OCI-LY7 (cell line): ENCODE measurements around the gene ZNRD2.

Experiments
- EZH2phosphoT487 ChIP-seq: fragments of 200-600 bp; sonication (generic); IDR thresholded peaks from 2 replicates; pipeline ENCODE4 v1.6.1; 2018; ENCODE audit warnings: low read depth, borderline replicate concordance, mild to moderate bottlenecking, mixed run types, antibody characterized with exemption, low read length, moderate library complexity, mixed read lengths
- TF ChIP-seq, protein P1 (sequence below): fragments of 200-600 bp; sonication (generic); conservative IDR thresholded peaks from 2 replicates; pipeline ENCODE4 v1.5.1; 2014; ENCODE audit warnings: mild to moderate bottlenecking, antibody characterized with exemption, low read length, moderate library complexity, mixed read lengths

DNA sequence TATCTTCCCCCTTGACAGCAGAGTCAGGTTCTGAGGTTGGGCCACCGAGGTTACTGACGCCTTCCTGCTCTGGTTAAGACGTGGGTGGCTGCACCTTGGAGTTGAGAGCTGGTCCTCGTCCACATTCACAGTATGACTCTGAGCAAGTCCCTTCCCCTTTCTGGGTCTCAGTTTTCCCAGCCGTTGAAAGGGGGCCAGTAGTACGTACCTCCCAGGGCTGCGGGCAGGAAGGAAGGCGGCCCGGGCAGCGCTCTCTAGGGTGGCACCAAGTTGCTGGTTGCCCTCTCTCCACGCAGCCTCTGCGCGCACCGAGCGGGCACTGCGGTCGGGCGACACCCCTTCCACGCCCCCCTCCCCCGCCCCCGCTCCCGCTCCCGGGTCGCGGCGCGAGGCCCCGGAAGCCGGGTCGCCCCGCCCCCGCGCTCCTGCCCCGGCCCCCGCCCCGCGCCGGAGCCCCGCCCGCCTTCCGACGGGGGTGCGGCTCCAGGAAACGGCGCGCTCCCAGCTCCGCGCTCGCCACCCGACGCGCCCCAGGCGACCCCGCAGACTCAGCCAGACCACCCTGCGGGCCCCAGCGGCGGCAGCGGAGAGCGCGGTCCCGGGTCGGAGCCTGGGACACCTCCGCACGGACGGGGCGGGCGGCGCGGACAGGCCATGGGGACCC lies 5.4 kb downstream of the ZNRD2 start, which contains the start of gene EHBP1L1:
- TF ChIP-seq, protein P1, sequence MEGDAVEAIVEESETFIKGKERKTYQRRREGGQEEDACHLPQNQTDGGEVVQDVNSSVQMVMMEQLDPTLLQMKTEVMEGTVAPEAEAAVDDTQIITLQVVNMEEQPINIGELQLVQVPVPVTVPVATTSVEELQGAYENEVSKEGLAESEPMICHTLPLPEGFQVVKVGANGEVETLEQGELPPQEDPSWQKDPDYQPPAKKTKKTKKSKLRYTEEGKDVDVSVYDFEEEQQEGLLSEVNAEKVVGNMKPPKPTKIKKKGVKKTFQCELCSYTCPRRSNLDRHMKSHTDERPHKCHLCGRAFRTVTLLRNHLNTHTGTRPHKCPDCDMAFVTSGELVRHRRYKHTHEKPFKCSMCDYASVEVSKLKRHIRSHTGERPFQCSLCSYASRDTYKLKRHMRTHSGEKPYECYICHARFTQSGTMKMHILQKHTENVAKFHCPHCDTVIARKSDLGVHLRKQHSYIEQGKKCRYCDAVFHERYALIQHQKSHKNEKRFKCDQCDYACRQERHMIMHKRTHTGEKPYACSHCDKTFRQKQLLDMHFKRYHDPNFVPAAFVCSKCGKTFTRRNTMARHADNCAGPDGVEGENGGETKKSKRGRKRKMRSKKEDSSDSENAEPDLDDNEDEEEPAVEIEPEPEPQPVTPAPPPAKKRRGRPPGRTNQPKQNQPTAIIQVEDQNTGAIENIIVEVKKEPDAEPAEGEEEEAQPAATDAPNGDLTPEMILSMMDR, result no peak
- TF ChIP-seq EZH2phosphoT487, result no peak
